NCI-H2107 treated with DMSO at 0.1 percent for 48 hours (cell line): ENCODE results near the gene OVOL1.

Experiments used
- DNase-seq: peaks from one replicate; lab custom pipeline; 2025; ENCODE audit not compliant: unreplicated experiment; lab: John Stamatoyannopoulos, UW

The OVOL1 gene

DNA sequence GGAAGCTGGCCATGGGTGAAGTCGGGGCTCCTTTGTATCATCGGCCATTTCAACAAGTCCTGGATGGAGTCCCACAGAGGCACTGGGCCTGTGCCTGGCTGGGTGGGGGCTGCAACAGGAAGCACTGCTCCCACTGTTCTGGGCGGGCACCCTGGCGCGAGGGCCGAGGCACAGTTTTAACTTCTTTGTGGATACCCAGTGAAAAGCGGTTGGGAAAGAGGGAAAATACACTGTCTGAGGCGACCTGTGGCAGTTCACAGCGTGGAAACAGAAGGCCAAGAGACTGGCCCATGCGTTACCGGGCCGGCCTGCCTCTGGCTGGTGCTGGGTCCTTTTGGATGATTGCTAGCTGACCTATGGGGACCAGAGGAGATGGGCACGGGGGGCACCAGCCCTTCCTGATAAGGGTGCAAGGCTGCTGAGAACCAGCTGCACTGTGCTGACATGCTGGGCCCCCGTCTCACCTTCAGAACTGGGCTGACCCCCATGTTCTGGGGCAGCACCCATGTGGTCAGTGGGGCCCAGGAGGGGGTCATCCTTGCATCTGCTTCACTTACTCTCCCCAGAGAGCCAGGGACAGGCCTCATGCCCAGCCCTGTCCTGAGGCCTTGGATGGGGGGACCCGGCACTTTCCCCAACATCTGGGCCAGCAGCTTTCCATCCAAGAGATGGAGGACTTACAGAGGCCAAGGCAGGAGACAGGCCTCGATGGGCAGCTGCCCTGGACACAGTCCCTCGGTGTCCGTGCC, 4.2 kb downstream of the OVOL1 start:
- no peak for DNase-seq

GRCh38 chr11:65791719-65792213, 4.9 kb downstream of the OVOL1 start:
- DNase-seq: no peak

GRCh38 chr11:65792456-65792855, 5.6 kb downstream of the OVOL1 start:
- no peak for DNase-seq

DNA sequence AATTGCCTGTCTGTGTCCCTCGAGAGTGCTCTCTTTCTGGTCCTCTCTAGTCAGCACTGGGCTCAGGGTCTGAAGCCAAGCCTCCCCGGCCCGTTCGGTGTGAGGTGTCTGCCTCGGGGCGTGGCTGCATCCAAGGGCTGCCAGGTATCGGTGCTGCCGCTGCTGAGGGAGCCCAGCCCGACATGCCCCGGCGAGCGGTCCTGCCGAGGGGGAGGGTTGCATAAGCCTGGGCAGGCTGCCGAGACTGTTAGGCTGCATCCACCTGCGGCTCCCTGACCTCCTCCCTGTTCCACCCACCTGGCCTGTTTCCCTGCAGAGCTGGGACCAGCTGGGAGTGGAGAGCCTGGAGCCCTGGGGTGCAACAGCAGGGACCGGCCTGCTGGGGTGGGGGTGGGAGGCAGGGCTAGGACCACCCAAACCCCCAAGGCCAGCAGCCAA, 6.3 kb downstream of the OVOL1 start:
- DNase-seq: peak; percentile 49

- DNase-seq: no peak
These were observed 7.0 kb downstream of the OVOL1 start for GRCh38 chr11:65793625-65794400.

DNA sequence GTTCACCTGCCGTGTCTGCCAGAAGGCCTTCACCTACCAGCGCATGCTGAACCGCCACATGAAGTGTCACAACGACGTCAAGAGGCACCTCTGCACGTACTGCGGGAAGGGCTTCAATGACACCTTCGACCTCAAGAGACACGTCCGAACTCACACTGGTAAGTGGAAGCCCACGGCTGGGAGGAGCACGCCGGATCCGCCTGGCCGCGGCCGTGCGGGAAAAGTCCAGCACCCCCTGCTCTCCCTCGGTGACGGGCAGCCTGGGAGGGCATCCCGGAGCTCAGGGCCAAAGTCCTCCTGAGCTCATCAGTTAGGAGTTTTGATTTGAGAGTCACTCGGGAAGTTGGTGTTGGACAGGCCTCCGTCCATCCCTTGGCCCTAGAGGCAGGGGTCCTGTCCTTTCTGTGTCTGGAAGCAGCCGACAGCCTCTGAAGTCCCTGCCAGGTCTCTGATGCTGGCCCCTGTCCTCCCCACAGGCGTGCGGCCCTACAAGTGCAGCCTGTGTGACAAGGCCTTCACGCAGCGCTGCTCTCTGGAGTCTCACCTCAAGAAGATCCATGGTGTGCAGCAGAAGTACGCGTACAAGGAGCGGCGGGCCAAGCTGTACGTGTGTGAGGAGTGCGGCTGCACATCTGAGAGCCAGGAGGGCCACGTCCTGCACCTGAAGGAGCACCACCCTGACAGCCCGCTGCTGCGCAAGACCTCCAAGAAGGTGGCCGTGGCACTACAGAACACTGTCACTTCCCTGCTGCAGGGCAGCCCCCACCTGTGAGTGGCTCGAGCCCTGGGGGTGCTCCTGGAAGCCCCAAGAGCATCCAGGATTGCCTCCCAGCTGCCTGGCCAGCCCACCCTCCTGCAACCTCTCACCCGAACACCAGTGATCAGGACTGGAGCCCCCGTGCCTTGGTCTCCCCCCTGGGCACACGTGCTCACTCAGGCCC, 8.0 kb downstream of the OVOL1 start:
- no peak for DNase-seq

- no peak for DNase-seq
These were observed 10.1 kb downstream of the OVOL1 start for GRCh38 chr11:65796726-65797601.

DNA sequence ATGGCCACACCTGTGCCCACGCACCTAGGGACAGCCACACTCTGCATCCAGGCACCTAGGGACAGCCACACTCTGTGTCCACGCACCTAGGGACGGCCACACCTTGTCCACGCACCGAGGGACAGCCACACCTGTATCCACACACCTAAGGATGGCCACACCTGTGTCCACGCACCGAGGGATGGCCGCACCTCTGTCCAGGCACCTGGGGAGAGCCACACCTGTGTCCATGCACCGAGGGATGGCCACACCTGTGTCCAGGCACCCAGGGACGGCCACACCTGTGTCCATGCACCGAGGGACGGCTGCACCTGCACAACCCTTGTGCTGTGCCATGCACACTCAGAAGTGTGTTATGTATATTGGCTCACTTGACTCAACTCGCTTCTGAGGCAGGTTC, 10.8 kb downstream of the OVOL1 start:
- no peak for DNase-seq

DNA sequence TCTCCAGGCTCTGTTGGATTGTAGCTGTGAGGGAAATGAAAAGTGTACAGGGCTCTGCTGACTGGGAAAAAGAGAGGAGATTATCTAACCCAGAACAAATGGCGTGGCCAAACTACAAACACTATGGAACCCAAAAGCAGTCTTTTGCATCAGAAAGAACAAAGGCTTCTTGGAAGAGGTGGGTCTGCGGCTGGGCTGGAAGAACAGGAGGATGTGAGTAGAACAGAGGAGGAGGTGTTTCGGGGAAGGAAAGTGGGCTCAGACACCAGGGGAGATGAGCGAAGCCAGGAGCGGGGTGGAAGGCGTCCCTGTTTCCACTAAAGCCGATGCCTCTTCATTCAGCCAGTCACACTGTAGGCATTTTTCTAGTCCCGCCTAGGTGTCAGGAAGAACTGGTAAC, 12.0 kb downstream of the OVOL1 start:
- DNase-seq: no peak

DNA sequence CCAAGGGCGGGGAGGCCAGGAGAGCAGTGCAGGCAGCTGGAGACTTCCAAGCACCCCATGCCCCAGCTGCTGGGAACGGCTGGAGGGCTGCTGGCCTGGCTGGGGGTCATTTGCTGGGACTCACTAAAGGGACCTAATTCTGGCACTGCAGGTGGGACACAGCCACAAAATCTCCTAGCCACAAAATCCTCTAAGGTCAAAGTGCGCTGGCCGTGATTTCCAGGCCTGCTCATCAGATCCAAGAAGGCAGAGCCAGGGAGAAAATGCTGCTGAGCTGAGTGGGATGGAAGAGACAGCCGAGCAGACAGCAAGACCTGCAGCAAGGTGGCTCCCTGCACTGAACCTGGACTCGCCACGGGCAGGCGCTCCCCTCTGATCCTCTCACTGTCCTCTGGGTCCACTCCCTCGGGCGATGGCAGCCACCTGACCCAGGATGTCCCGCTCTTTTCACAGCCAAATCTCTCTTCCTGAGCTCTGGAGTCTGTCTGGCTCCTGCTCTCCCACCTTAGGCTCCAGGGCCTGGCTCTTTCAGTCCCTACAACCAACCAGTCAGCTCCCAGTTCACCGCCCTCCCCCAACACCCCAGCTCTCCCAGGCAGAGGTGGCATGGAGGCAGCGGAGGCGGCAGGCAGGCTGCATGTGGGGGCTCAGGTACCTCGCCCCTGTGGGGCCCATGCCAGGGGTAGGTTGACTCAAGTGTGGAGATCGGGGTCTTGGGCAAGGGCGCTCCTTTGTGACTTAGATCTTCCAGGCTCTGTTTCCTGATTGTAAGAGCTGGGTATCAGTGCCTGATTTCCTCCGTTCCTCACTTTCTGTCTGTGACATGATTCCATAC, 14.5 kb downstream of the OVOL1 start:
- no peak for DNase-seq

- DNase-seq: no peak
These were observed 16.0 kb downstream of the OVOL1 start for GRCh38 chr11:65802841-65803240.

DNA sequence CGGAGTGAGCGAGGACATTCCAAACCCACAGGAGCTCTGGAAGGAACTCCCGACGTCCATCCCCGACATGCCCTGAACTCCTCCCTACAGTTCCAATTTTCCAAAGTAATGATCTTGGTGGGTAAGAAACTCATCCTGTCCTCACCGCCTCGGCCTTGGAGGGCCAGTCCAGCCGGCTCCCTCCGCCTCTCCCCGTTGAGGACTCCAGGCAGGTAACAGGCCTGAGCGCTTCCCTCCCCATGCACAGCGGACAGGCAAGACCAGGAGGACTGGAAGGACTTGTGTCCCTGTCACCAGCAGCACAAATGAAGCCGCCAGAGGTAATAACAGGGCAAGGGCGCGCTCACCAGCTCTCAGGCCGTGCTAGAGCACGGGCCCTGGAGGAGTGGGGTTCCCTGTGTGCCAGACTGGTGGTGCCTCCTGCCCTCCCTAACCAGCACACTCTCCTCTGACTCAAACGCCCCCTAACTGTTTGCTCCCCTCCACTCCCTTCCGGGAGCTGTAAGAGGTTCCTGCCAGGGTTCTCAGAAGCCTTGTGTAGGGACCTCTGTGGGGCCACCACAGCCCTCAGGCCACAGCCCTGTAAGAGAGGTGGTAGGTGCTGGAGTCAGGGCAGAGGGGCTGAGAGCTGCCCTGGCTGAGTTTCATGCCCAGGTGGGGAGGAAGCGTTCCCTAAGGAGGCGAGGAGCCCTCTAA, 17.1 kb downstream of the OVOL1 start:
- no peak for DNase-seq

- DNase-seq: no peak
These were observed 20.1 kb downstream of the OVOL1 start for GRCh38 chr11:65806979-65807378.

DNA sequence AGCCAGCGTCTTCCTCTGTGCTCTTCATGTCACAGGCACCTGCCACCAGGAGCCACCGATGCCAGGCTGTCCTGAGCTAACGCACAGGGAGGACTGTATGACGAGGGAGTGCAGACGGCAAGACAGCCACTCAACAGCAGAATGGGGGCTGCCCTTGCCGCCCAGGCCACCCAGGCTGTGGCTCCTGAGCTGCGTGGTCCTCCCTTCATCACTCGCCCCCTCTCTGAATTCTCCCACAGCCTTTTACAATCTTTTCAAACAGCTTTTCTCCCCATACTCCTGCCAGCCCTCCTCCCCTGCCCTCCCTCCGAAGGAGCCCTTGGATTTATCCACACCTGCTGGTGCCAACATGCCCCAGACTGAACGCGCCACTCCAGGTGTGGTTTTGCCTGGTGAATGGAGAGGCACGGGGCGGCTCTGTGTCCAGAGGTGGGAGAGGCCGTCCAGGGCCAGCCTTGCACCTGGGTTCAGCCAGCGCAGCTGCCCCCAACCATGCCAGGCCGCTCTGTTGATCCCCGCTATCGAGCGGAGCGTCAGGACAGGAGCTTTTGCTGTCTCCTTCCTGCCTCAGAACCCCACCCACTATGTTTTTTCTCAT, 22.0 kb downstream of the OVOL1 start:
- DNase-seq: no peak

DNA sequence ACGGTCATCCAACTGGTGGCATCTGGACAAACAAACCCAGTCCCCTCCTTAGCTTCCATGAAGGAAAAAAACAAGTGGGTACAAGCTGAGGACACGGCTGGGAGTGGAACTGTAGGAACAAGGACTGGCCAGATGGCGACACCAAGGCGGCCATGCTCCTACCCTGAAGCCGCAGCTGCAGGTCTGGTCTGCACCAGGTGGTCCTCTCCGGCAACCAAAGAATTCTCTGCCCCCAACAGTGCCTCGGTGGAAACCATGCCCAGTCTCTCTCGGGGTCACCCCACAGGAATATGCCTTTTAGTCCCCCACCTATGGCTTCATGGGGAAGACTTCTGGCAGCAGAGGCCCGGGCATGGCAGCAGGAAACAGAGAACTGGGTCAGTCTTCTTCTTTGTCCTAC, 22.6 kb downstream of the OVOL1 start:
- no peak for DNase-seq

GRCh38 chr11:65810046-65810868, 23.4 kb downstream of the OVOL1 start:
- DNase-seq: no peak

GRCh38 chr11:65811764-65812475, 25.1 kb downstream of the OVOL1 start:
- DNase-seq: no peak
